HG02884 (cell line): Measurements from ENCODE around the gene AGPS.
"Not testable (repeated sequence)": the region's sequence is repeated elsewhere in the genome, so short reads cannot be mapped to it uniquely, and the experiment has no call there.

Experiments used
- ATAC-seq: cut with Tn5 transposase; IDR thresholded peaks from one replicate; pipeline ENCODE4 v1.9.1; 2021; ENCODE audit warnings: mild to moderate bottlenecking, moderate library complexity; ENCODE audit not compliant: unreplicated experiment

AGPS gene

DNA sequence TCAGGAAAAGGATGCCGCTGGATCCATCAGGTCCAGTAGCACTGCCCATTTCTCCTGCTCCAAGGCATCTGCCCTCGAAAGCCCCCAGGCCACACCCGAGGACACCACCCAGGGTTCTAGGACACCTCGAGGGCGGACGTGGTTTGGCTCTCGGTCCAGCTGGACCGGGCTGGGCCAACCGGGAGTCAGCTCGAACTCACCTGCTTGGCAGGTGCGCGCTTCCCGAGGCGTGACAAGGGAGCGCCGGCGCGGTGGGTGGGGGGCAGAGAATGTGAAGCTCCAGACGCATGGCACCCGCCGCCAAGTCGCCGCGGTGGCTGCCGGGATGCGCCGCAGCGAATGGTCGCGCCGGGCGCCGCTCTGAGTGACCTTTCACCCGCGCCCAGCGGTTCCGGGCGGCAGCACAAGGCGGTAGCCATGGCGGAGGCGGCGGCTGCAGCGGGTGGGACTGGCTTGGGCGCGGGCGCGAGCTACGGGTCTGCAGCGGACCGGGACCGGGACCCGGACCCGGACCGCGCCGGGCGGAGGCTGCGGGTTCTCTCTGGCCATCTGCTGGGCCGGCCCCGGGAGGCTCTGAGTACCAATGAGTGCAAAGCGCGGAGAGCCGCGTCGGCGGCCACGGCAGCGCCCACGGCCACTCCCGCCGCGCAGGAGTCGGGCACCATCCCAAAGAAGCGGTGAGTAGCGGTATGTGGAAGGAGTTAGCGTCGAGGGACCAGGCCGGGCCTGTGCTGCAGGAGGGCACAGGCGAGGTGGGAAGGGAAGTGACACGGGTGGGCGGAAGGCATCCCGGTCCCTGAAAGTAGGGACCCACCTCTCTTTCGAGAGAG lies at the start of gene AGPS:
Gene AGPS (plus strand): TSS at position 401 of the 830 bp plus-strand sequence. CDS start 17 bp downstream, at position 418.
- peak; percentile 85 for ATAC-seq

DNA sequence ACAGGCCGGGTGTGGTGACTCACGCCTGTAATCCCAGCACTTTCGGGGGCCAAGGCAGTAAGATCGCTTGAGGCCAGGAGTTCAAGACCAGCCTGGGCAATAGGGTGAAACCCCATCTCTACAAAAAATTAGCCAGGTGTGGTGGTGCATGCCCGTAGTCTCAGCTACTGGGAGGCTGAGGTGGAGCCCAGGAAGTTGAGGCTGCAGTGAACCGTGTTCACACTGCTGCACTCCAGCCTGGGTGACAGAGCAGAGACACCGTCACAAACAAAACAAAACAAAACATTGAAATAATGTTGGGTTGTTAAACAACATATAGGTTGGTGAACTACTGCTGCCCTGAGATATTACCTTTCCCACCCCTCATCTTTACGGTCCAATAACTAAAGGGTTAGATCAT lies 48.8 kb upstream of the AGPS start:
- ATAC-seq, result no peak

- ATAC-seq, result no peak
These were observed 48.3 kb upstream of the AGPS start for GRCh38 chr2:177344316-177344715.

DNA sequence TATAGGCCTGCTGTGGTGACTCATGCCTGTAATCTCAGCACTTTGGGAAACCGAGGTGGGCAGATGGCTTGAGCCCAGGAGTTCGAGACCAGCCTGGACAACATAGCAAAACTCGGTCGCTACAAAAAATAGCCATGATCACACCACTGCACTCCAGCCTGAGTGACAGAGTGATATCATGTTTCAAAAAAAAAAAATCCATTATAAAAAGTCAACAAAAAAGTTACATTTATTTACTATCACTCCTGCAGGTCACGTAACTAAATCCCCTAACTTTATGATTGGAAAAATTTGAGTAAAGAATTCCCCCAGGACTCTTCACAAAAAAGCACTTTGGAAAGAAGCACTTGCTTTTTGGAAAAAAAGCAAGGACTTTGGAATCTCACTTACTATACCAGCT lies 46.4 kb upstream of the AGPS start:
- ATAC-seq, result no peak

DNA sequence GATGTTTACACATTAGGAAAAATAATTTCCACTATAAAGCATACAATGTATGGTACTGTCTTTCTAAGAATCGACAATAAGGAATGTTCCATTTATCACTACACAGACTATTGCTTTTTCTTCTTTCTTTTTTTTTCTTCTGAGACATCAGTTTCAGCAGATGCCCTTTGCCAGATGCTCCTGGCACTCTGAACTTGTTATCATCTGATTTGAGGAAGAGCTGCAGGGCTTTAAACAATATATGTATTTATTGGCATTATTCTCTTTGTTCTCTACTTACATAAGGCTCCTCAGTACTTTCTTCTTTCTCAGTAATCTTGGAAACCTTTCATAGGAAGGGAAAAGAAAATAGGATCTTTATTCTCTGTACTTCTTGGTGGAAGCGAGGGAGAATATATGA lies 45.0 kb upstream of the AGPS start:
- ATAC-seq, result no peak

GRCh38 chr2:177348118-177348654 lies 44.4 kb upstream of the AGPS start:
- no peak for ATAC-seq

DNA sequence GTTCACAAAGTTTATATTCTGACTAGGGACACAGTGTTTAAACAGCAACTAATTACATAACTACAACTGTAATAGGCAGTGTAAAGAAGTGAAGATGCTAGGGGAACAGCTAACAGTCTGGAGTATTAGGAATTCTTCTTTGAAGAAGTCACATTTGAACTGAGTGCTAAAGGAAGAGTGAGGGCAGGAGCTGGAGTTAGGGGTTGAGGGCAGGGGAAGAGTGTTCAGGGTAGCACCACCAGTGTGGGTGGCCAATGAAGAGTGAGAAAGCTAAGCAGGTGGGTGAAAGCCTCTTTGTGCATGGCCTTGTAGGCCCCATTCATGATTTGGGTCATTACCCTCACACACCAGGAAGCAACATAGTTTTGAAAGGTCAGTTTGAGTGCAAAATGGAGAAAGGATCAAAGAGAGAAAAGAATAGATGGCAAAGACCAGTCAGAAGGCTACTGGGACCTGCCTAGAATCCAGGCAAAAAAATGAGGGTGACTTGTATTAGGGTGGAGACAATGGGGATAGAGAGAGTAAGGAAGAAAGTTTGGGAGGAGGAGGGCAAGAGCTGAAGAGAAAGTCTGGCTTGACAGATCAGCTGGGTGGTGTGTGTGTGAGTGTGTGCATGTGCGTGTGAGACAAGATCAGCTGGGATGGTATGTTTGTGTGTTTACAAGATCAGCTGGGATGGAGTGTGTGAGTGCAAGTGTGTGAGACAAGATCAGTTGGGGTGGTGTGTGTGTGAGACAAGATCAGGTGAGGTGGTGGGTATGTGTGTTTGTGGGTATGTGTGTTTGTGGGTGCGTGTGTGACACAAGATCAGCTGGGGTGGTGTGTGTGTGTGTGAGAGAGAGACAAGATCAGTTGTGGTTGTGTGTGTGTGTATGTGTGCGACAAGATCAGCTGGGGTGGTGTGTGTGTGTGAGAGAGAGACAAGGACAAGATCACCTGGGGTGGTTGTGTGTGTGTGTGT lies 43.6 kb upstream of the AGPS start:
- no peak for ATAC-seq

DNA sequence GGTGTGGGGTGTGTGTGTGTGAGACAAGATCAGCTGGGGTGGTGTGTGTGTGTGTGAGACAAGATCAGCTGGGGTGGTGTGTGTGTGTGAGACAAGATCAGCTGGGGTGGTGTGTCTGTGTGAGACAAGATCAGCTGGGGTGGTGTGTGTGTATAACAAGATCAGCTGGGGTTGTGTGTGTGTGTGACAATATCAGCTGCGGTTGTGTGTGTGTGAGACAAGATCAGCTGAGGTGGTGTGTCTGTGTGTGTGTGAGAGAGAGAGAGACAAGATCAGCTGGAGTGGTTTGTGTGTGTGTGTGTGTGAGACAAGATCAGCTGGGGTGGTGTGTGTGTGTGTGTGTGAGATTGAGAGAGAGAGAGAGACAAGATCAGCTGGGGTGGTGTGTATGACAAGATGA lies 41.9 kb upstream of the AGPS start:
- not testable (repeated sequence) for ATAC-seq

DNA sequence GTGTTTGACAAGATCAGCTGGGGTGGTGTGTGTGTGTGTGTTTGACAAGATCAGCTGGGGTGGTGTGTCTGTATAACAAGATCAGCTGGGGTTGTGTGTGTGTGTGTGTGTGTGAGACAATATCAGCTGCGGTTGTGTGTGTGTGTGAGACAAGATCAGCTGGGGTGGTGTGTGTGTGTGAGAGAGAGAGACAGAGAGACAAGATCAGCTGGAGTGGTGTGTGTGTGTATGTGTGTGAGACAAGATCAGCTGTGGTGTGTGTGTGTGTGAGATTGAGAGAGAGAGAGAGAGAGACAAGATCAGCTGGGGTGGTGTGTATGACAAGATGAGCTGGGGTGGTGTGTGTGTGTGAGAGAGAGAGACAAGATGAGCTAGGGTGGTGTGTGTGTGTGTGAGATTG lies 41.5 kb upstream of the AGPS start:
- ATAC-seq, result not testable (repeated sequence)

DNA sequence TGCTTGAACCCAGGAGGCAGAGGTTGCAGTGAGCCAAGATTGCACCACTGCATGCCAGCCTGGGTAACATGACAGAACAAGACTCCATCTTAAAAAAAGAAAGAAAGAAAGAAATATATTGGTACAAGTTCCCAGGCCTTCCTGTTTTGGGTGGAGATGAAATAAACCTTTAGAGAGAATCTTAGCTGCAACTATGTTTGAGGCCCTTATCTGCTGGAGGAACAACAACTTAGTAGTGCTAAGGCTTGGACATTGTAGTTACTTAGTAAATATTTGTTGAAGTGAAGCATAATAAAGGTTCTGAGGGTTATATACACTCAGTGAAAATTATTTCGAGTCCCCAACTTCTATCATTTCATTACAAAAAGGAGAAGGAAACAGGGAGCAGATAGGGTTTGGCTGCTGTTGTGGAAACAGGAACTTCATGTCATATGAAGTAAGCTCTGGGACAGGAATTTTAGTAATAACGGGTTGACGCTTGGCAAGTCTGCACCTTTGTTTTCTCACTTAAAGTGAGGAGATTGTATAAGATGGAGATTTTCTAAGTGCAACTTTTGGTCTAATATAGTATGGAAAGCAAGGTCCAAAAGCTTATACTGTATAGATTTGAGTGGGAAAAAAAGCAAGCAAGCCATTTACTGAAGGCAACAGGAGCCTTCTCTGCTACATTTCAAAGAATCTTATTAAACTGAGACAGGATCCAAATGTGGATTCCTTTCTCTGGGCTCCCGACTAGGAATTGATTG lies 40.0 kb upstream of the AGPS start:
- no peak for ATAC-seq

DNA sequence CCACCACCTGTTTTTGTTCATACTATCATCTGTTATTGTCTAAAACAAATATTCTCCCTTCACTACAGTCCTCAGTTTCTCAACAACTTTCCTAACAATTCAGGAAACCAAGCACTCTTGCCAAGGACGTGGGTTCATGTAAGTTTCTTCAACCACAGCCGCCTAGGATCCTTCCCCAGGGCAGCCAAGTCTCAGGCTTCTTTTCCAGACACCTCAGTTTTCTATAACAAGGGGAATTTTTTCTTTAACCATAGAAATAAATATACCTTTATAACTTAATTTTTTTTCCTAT lies 39.4 kb upstream of the AGPS start:
- no peak for ATAC-seq

- ATAC-seq, result not testable (repeated sequence)
These were observed 38.0 kb upstream of the AGPS start for GRCh38 chr2:177354541-177354940.

GRCh38 chr2:177355874-177356273 lies 36.7 kb upstream of the AGPS start:
- ATAC-seq, result no peak

GRCh38 chr2:177359836-177360595 lies 32.6 kb upstream of the AGPS start:
- no peak for ATAC-seq

DNA sequence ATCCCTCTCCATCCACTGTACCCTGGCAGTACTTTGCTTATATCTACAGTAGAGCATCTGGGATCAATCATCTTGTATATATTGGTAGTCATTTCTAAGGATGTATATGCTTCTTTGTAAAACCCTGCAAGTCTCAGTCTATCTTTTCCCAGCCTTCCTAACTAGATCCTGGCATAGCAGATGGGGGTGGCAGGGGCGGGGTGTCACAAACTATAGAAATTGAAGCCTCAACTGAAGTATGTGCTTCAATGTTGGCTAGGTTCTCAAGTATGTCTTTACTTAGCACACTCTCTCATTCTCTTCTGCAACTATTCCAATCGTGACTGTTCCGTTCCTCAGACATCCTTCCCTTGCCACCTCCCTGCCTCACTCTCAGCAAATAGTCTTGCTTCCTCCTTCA lies 30.1 kb upstream of the AGPS start:
- ATAC-seq, result no peak

DNA sequence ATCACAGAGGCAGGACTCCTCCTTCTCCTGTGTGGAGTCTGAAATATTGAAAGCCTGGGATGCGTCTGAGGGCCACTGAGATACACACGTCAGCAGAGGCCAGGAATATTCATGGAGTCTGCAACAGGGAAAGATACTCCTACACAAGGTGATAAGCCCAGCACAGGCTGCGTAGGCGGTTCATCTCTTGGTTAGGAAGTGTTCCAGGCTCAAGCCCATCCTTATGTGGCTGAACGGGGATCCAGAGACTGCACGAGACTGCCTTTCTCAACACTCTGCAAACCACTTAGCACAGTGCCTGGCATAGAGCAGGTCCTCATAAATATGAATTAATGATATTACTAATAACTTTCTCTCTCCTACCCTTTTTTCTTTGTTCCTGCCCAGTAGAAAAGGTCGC lies 29.2 kb upstream of the AGPS start:
- ATAC-seq, result no peak

DNA sequence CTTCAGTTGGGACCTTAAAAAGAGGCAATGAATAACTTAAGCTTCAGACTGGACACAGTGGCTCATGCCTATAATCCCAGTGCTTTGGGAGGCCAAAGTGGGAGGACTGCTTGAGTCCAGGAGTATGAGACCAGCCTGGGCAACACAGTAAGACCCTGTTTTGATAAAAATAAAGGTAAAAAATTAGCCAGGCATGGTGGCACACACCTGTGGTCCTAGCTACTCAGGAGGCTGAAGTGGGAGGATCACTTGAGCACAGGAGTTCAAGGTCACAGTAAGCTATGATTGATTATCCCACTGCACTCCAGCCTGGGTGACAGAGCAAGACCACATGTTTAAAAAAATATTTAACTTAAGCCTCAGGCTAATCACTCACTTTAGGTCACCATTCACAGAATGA lies 26.8 kb upstream of the AGPS start:
- not testable (repeated sequence) for ATAC-seq

- ATAC-seq, result not testable (repeated sequence)
These were observed 24.6 kb upstream of the AGPS start for GRCh38 chr2:177368023-177368422.

GRCh38 chr2:177379354-177379753 lies 13.2 kb upstream of the AGPS start:
- no peak for ATAC-seq

DNA sequence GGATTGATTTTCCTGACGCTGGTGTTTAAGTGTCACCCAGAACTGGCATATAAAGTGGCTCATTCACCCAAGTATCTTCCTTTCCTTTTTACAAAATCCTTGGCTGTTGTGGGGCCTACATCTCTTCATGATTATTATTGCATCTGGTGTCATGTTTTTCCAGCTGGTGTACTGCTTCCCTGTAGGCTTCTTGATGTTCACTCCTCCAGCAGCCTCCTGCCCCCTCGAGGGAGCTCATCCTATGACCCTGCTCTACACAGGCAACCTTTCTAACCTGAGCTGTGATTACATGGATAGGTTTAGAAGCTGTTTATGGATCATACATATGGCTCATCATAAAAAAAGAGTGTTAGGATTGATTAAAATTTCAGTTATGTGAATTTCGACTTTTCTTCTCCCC lies 12.4 kb upstream of the AGPS start:
- no peak for ATAC-seq
